Effector memory CD4-positive, alpha-beta T cell (primary cell): ENCODE results near the gene FBXL15.

Experiments used
- DNase-seq, 3 donors: peaks; one replicate each; pipeline ENCODE4 v3.0.0-alpha.2; 2020
- H3K27ac ChIP-seq: 2 replicates; pipeline ENCODE4 v1.7.0; 2013; ENCODE audit warnings: mild to moderate bottlenecking, low read length, moderate library complexity; ENCODE audit not compliant: insufficient read depth, poor library complexity, severe bottlenecking
- H3K27me3 ChIP-seq: replicated peaks from 2 replicates; pipeline ENCODE4 v1.7.0; 2013; ENCODE audit warnings: mild to moderate bottlenecking, low read length; ENCODE audit not compliant: insufficient read depth, control insufficient read depth, poor library complexity, severe bottlenecking
- H3K36me3 ChIP-seq: 2 replicates; pipeline ENCODE4 v1.7.0; 2013; ENCODE audit warnings: mild to moderate bottlenecking, low read length, moderate library complexity; ENCODE audit not compliant: control insufficient read depth, insufficient read depth
- H3K4me1 ChIP-seq: 2 replicates; pipeline ENCODE4 v1.7.0; 2013; ENCODE audit warnings: low read length, mild to moderate bottlenecking; ENCODE audit not compliant: control insufficient read depth, insufficient read depth, poor library complexity, severe bottlenecking
- H3K4me3 ChIP-seq: 2 replicates; pipeline ENCODE4 v1.7.0; 2013; ENCODE audit warnings: low read length, low read depth, mild to moderate bottlenecking; ENCODE audit not compliant: insufficient read depth, poor library complexity, severe bottlenecking
- H3K9me3 ChIP-seq: 2 replicates; pipeline ENCODE4 v1.7.0; 2013; ENCODE audit warnings: mild to moderate bottlenecking, low read length, moderate library complexity; ENCODE audit not compliant: control insufficient read depth

FBXL15 gene

DNA sequence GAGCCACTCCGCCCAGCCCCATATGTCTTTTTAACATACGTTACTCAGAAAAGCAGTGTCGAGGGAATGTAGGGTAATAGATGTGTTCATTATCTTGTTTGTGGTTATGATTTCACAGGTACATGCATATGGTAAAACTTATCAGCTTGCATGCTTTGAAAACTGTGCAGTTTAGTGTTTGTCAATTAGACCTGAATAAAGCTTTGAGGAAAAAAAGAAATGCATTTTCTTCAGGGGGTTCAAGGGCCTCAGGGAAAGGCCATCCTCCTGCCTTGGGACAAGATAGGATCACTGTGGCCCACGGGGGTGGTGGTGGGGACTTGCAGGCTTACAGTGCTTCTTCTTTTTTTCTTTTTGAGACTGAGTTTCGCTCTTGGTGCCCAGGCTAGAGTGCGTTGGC, 46.7 kb downstream of the FBXL15 start:
- Histone ChIP-seq H3K9me3 (no peaks in the 10 kb centered on the region), H3K36me3 (no peaks in the 10 kb centered on the region), H3K27ac (no peak overlapping the region), H3K4me1 (no peaks in the 10 kb centered on the region), H3K4me3 (no peak overlapping the region), H3K27me3 (no peaks in the 10 kb centered on the region)
- no peak for DNase-seq

DNA sequence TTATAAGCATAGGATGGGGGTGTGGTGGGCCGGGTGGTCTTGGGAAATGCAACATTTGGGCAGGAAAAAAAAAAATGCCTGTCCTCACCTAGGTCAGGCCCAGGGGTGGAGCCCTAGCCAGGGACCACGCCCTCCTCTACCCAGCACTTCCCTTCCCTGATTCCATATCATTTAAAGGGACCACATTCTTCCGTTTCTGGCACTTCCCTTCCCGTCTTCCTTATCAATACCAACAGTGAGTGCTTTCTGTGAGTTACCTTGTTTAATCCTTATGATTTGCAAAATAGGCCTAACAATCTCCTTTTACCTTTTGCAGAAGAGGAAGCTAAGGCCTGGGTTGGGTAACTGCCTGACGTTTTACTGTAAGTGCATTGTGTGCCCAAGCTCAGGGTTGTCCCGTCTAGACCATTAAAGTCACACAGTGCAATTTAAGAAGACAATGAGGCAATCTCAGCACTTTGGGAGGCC, 47.4 kb downstream of the FBXL15 start:
- Histone ChIP-seq H3K27me3 (no peaks in the 10 kb centered on the region), H3K4me3 (no peak overlapping the region), H3K4me1 (peaks cover 6% of the 10 kb centered on the region), H3K27ac (no peak overlapping the region), H3K9me3 (no peaks in the 10 kb centered on the region), H3K36me3 (no peaks in the 10 kb centered on the region)
- no peak for DNase-seq

- Histone ChIP-seq H3K27ac (no peak overlapping the region), H3K9me3 (no peaks in the 10 kb centered on the region), H3K36me3 (no peaks in the 10 kb centered on the region), H3K4me3 (no peak overlapping the region), H3K27me3 (no peaks in the 10 kb centered on the region), H3K4me1 (peaks cover 13% of the 10 kb centered on the region)
- DNase-seq: no peak
Observed at GRCh38 chr10:102468683-102469082, 48.0 kb downstream of the FBXL15 start.

DNA sequence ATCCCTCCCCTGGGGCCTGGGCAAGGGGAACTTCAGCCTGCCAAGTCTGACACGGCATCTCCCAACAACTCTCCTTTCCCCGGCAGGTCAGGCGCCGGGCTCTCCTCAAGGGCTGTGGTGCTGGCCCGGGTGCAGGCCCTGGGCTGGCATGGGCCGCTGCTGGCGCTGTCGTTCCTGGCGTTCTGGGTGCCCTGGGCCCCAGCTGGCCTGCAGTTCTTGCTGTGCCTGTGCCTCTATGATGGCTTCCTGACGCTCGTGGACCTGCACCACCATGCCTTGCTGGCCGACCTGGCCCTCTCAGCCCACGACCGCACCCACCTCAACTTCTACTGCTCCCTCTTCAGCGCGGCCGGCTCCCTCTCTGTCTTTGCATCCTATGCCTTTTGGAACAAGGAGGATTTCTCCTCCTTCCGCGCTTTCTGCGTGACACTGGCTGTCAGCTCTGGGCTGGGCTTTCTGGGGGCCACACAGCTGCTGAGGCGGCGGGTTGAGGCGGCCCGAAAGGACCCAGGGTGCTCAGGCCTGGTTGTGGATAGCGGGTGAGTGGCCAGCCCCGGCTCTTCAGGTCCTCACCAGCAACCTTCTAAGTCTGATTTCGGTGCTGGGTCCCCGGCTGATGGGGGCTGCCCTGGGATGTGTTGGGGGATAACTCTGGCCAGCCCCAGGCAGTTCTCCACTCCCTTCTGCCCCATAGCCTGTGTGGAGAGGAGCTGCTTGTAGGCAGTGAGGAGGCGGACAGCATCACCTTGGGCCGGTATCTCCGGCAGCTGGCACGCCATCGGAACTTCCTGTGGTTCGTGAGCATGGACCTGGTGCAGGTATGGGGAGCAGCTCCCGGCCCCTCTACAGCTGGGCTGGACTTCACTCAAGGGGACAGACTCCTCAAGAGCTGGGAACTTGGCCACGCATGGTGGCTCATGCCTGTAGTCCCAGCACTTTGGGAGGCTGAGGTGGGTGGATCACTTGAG, 50.2 kb downstream of the FBXL15 start:
- Histone ChIP-seq H3K36me3 (no peaks in the 10 kb centered on the region), H3K27me3 (no peaks in the 10 kb centered on the region), H3K27ac (no peak overlapping the region), H3K9me3 (no peaks in the 10 kb centered on the region), H3K4me1 (peaks cover 13% of the 10 kb centered on the region), H3K4me3 (no peak overlapping the region)
- DNase-seq: no peak
